ENCODE measurements around the gene RNASE9.

RNASE9 gene

GRCh38 chr14:20560961-20561360, at the start of gene RNASE9:
Gene RNASE9 (minus strand): TSS chr14:20561047.
- Histone ChIP-seq H3K4me1 (ENCODE audit: control insufficient read depth, insufficient read depth, low read length) (no peaks in the 10 kb centered on the region), H3K36me3 (ENCODE audit: control insufficient read depth, insufficient read depth, low read length) (no peaks in the 10 kb centered on the region), H3K27ac (ENCODE audit: low read depth, low read length) (no peak within 1 kb of the TSS), H3K9ac (ENCODE audit: low read length) (no peak within 1 kb of the TSS), H3K4me3 (ENCODE audit: low read length) (no peak within 1 kb of the TSS), H3K27me3 (ENCODE audit: control insufficient read depth, insufficient read depth, low read length) (no peaks in the 10 kb centered on the region)

GRCh38 chr14:20610002-20610765, 49.3 kb upstream of the RNASE9 start:
- Histone ChIP-seq H3K27me3 (ENCODE audit: control insufficient read depth, insufficient read depth, low read length) (no peaks in the 10 kb centered on the region), H3K27ac (ENCODE audit: low read depth, low read length) (peak overlapping the region; percentile 1), H3K9ac (ENCODE audit: low read length) (peak overlapping the region; percentile 22), H3K4me1 (ENCODE audit: control insufficient read depth, insufficient read depth, low read length) (peaks cover 4% of the 10 kb centered on the region), H3K36me3 (ENCODE audit: control insufficient read depth, insufficient read depth, low read length) (no peaks in the 10 kb centered on the region), H3K4me3 (ENCODE audit: low read length) (peak overlapping the region; percentile 90)

GRCh38 chr14:20609215-20610001, 48.6 kb upstream of the RNASE9 start:
- peaks cover 2% of the 10 kb centered on the region for H3K4me1 ChIP-seq (ENCODE audit: control insufficient read depth, insufficient read depth, low read length)
- peak overlapping the region; percentile 22 for H3K9ac ChIP-seq (ENCODE audit: low read length)
- H3K4me3 ChIP-seq (ENCODE audit: low read length) = peak overlapping the region; percentile 90
- H3K27me3 ChIP-seq (ENCODE audit: control insufficient read depth, insufficient read depth, low read length) = no peaks in the 10 kb centered on the region
- H3K27ac ChIP-seq (ENCODE audit: low read depth, low read length) = peak overlapping the region; percentile 1
- H3K36me3 ChIP-seq (ENCODE audit: control insufficient read depth, insufficient read depth, low read length) = no peaks in the 10 kb centered on the region

GRCh38 chr14:20608383-20609110, 47.7 kb upstream of the RNASE9 start:
- Histone ChIP-seq H3K4me1 (ENCODE audit: control insufficient read depth, insufficient read depth, low read length) (peaks cover 2% of the 10 kb centered on the region), H3K4me3 (ENCODE audit: low read length) (no peak overlapping the region), H3K27me3 (ENCODE audit: control insufficient read depth, insufficient read depth, low read length) (no peaks in the 10 kb centered on the region), H3K27ac (ENCODE audit: low read depth, low read length) (no peak overlapping the region), H3K9ac (ENCODE audit: low read length) (no peak overlapping the region), H3K36me3 (ENCODE audit: control insufficient read depth, insufficient read depth, low read length) (no peaks in the 10 kb centered on the region)

GRCh38 chr14:20607617-20608016, 46.8 kb upstream of the RNASE9 start:
- H3K36me3 ChIP-seq (ENCODE audit: control insufficient read depth, insufficient read depth, low read length) = no peaks in the 10 kb centered on the region
- no peak overlapping the region for H3K27ac ChIP-seq (ENCODE audit: low read depth, low read length)
- H3K27me3 ChIP-seq (ENCODE audit: control insufficient read depth, insufficient read depth, low read length) = no peaks in the 10 kb centered on the region

GRCh38 chr14:20606902-20607242, 46.0 kb upstream of the RNASE9 start:
- Histone ChIP-seq H3K4me1 (ENCODE audit: control insufficient read depth, insufficient read depth, low read length) (no peaks in the 10 kb centered on the region), H3K27ac (ENCODE audit: low read depth, low read length) (no peak overlapping the region), H3K9ac (ENCODE audit: low read length) (no peak overlapping the region)

More at GRCh38 chr14:20607617-20608016, 46.8 kb upstream of the RNASE9 start:
- H3K4me3 ChIP-seq (ENCODE audit: low read length) = no peak overlapping the region
- H3K4me1 ChIP-seq (ENCODE audit: control insufficient read depth, insufficient read depth, low read length) = no peaks in the 10 kb centered on the region
- H3K9ac ChIP-seq (ENCODE audit: low read length) = no peak overlapping the region

GRCh38 chr14:20606190-20606901, 45.5 kb upstream of the RNASE9 start:
- Histone ChIP-seq H3K4me3 (ENCODE audit: low read length) (no peak overlapping the region), H3K36me3 (ENCODE audit: control insufficient read depth, insufficient read depth, low read length) (no peaks in the 10 kb centered on the region), H3K27me3 (ENCODE audit: control insufficient read depth, insufficient read depth, low read length) (no peaks in the 10 kb centered on the region), H3K4me1 (ENCODE audit: control insufficient read depth, insufficient read depth, low read length) (no peaks in the 10 kb centered on the region), H3K27ac (ENCODE audit: low read depth, low read length) (no peak overlapping the region), H3K9ac (ENCODE audit: low read length) (no peak overlapping the region)

More at GRCh38 chr14:20606902-20607242, 46.0 kb upstream of the RNASE9 start:
- Histone ChIP-seq H3K4me3 (ENCODE audit: low read length) (no peak overlapping the region), H3K36me3 (ENCODE audit: control insufficient read depth, insufficient read depth, low read length) (no peaks in the 10 kb centered on the region), H3K27me3 (ENCODE audit: control insufficient read depth, insufficient read depth, low read length) (no peaks in the 10 kb centered on the region)

GRCh38 chr14:20603813-20604690, 43.2 kb upstream of the RNASE9 start:
- Histone ChIP-seq H3K36me3 (ENCODE audit: control insufficient read depth, insufficient read depth, low read length) (no peaks in the 10 kb centered on the region), H3K27ac (ENCODE audit: low read depth, low read length) (no peak overlapping the region), H3K4me1 (ENCODE audit: control insufficient read depth, insufficient read depth, low read length) (no peaks in the 10 kb centered on the region), H3K4me3 (ENCODE audit: low read length) (no peak overlapping the region), H3K27me3 (ENCODE audit: control insufficient read depth, insufficient read depth, low read length) (no peaks in the 10 kb centered on the region), H3K9ac (ENCODE audit: low read length) (no peak overlapping the region)

- H3K4me1 ChIP-seq (ENCODE audit: control insufficient read depth, insufficient read depth, low read length) = no peaks in the 10 kb centered on the region
- no peaks in the 10 kb centered on the region for H3K36me3 ChIP-seq (ENCODE audit: control insufficient read depth, insufficient read depth, low read length)
- H3K4me3 ChIP-seq (ENCODE audit: low read length) = no peak overlapping the region
- H3K9ac ChIP-seq (ENCODE audit: low read length) = no peak overlapping the region
- H3K27ac ChIP-seq (ENCODE audit: low read depth, low read length) = no peak overlapping the region
- H3K27me3 ChIP-seq (ENCODE audit: control insufficient read depth, insufficient read depth, low read length) = no peaks in the 10 kb centered on the region
Observed at GRCh38 chr14:20602583-20602982, 41.7 kb upstream of the RNASE9 start.

- H3K27ac ChIP-seq (ENCODE audit: low read depth, low read length) = no peak overlapping the region
Observed at GRCh38 chr14:20601522-20601921, 40.7 kb upstream of the RNASE9 start.

GRCh38 chr14:20597108-20597507, 36.3 kb upstream of the RNASE9 start:
- Histone ChIP-seq H3K27me3 (ENCODE audit: control insufficient read depth, insufficient read depth, low read length) (no peaks in the 10 kb centered on the region), H3K4me3 (ENCODE audit: low read length) (no peak overlapping the region), H3K9ac (ENCODE audit: low read length) (no peak overlapping the region), H3K4me1 (ENCODE audit: control insufficient read depth, insufficient read depth, low read length) (no peaks in the 10 kb centered on the region), H3K36me3 (ENCODE audit: control insufficient read depth, insufficient read depth, low read length) (no peaks in the 10 kb centered on the region), H3K27ac (ENCODE audit: low read depth, low read length) (no peak overlapping the region)

More at GRCh38 chr14:20601522-20601921, 40.7 kb upstream of the RNASE9 start:
- H3K36me3 ChIP-seq (ENCODE audit: control insufficient read depth, insufficient read depth, low read length) = no peaks in the 10 kb centered on the region
- H3K4me1 ChIP-seq (ENCODE audit: control insufficient read depth, insufficient read depth, low read length) = no peaks in the 10 kb centered on the region
- H3K27me3 ChIP-seq (ENCODE audit: control insufficient read depth, insufficient read depth, low read length) = no peaks in the 10 kb centered on the region
- no peak overlapping the region for H3K4me3 ChIP-seq (ENCODE audit: low read length)
- no peak overlapping the region for H3K9ac ChIP-seq (ENCODE audit: low read length)
